Small intestine (tissue), 7 donors: ENCODE data around the gene DENND1C. TPM values are rescaled to one million over a fixed set of nuclear protein-coding genes. Genes with fewer than 3 reads are reported as not detected.
A peak's percentile ranks its signal among the peaks of the same experiment; 100 is the strongest.

Source experiments
- DNase-seq, 2 donors: peaks; one replicate each; pipeline versions ENCODE4 v3.0.0 to v3.0.0-alpha.2; 2013
- FAIRE-seq: peaks from 2 replicates; lab custom pipeline; 2012; peaks lifted over from hg19 to GRCh38; lab: Jason Lieb, UNC
- H3K27ac ChIP-seq, 3 donors: one replicate each; pipeline ENCODE4 v1.5.1; 2013; ENCODE audit warnings: low read length in 2 of 3, mild to moderate bottlenecking in 2 of 3, control low read depth in 1 of 3, inconsistent platforms in 1 of 3, low read depth in 1 of 3, moderate library complexity in 1 of 3
- H3K27me3 ChIP-seq, 3 donors: one replicate each; pipeline ENCODE4 v1.6.1; 2013; ENCODE audit warnings: low read length in 3 of 3, inconsistent platforms in 1 of 3; ENCODE audit not compliant: control insufficient read depth in 3 of 3, insufficient read depth in 3 of 3
- H3K36me3 ChIP-seq, 3 donors: one replicate each; pipeline ENCODE4 v1.6.1; 2013; ENCODE audit warnings: low read length in 3 of 3, inconsistent platforms in 1 of 3, low read depth in 1 of 3, mild to moderate bottlenecking in 1 of 3, moderate library complexity in 1 of 3; ENCODE audit not compliant: control insufficient read depth in 3 of 3, insufficient read depth in 2 of 3
- H3K4me1 ChIP-seq, 3 donors: one replicate each; pipeline ENCODE4 v1.6.1; 2013; ENCODE audit warnings: low read length in 2 of 3, inconsistent platforms in 1 of 3, low read depth in 1 of 3, mild to moderate bottlenecking in 1 of 3, moderate library complexity in 1 of 3; ENCODE audit not compliant: control insufficient read depth in 3 of 3, insufficient read depth in 2 of 3
- H3K4me3 ChIP-seq, 3 donors: one replicate each; pipeline ENCODE4 v1.5.1; 2013; ENCODE audit warnings: low read length in 3 of 3, control low read depth in 1 of 3, inconsistent platforms in 1 of 3, low read depth in 1 of 3, mild to moderate bottlenecking in 1 of 3, moderate library complexity in 1 of 3
- H3K9me3 ChIP-seq, 2 donors: one replicate each; pipeline ENCODE4 v1.6.1; 2013; ENCODE audit warnings: low read depth in 1 of 2, low read length in 1 of 2; ENCODE audit not compliant: control insufficient read depth in 2 of 2, insufficient read depth in 1 of 2
- WGBS, 3 donors: extraction: QIAGEN DNeasy Blood & Tissue Kit; methylation state at CpG; one replicate each; pipeline ENCODE4 v1.1.7; 2013; 5-methylcytosine and 5-hydroxymethylcytosine counted together
- polyA plus RNA-seq, 4 donors: library from polyadenylated mRNA; stranded (reverse) in 3 of 4; unstranded in 1 of 4; fragments of 200-250 nt in 3 of 4; fragments of 120-200 nt in 1 of 4; gene quantifications; one replicate each; pipeline versions ENCODE4 v1.2.1 to v1.2.3, GENCODE V29; 2013
- donor health status: healthy with polysubstance abuse.
- donor health status: control.
- donor health status: control.
- donor health status: Bipolar disorder and iron deficiency.
- donor health status: healthy.

DENND1C gene
- polyA plus RNA-seq, 4 donors = 4.0 to 48.7 (median 9.6) TPM

DNA sequence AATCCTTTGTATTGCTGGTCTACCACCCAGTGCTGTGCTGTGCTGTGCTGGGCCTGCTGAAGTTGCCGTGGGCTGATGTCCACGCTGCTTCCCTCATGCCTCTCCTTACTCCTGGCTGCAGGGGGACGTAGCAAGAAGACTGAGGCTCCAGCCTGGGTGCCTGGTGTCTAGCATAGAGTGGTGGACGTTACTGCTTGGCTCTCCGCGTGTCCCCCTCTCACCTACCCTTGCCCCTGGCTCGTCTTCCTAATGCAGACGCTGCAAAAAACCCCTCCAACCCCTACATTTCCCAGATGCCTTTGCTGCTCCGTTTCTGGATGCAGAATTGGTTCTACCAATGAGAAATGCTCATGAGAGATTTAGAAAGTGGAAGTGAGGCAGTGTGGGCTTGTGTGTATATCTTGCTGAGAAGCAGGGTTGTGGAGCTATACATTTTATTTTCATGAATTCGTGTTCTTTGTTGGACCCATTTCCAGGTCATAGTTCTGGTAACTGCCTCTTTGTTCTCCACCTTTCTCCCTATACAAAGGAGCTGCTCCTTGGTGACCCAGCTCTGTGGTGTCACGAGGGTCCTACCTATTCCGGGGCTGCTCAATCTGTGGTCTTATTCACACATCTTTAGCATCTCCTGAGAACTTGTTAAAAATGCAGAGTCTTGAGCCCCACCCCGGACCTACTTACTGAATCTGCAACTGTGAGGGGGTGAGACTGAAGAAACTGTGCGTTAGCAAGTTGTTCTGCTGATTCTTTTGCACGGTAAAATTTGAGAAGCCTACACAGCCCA lies 7.9 kb upstream of the DENND1C start:
- no peaks in the 10 kb centered on the region for H3K36me3 ChIP-seq
- peaks cover 0 to 6% of the 10 kb centered on the region in 2 donors for H3K9me3 ChIP-seq
- FAIRE-seq = no peak
- H3K27ac ChIP-seq = no peak overlapping the region
- peaks cover 0 to 2% (median 0%) of the 10 kb centered on the region in 3 donors for H3K27me3 ChIP-seq
- WGBS, 3 donors = 35 to 45% (median 38%) methylated on average over 15 of the region's 15 CpGs
- no peaks in the 10 kb centered on the region for H3K4me1 ChIP-seq
- H3K4me3 ChIP-seq = no peak overlapping the region
- no peak for DNase-seq

GRCh38 chr19:6484831-6485230 lies 3.2 kb upstream of the DENND1C start:
- no peak for FAIRE-seq
- no peak overlapping the region for H3K4me3 ChIP-seq
- no peak for DNase-seq
- 56 to 87% (median 76%) methylated on average over 7 of the region's 7 CpGs for WGBS, 3 donors
- H3K36me3 ChIP-seq = no peaks in the 10 kb centered on the region
- H3K27me3 ChIP-seq = no peaks in the 10 kb centered on the region
- no peak overlapping the region for H3K27ac ChIP-seq
- no peaks in the 10 kb centered on the region for H3K9me3 ChIP-seq
- H3K4me1 ChIP-seq = no peaks in the 10 kb centered on the region

DNA sequence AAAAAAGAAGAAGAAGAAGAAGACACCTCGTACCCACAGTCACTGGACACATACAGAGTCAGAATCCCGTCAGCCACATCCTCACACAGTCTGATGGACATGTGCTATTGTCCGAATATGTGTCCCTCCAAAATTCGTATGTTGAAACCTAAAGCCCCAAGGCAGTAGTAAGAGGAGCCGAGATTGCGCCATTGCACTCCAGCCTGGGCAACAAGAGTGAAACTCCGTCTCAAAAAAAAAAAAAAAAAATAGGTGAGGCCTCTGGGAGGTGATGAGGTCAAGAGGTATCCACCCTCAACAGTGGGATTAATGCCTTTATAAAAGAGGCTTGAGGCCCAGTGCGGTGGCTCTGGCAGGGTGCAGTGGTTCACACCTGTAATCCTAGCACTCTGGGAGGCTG lies 2.6 kb upstream of the DENND1C start:
- no peak for FAIRE-seq
- Histone ChIP-seq H3K4me3 (no peak overlapping the region), H3K4me1 (no peaks in the 10 kb centered on the region), H3K27ac (no peak overlapping the region), H3K9me3 (peaks cover 0 to under 1% of the 10 kb centered on the region in 2 donors), H3K27me3 (no peaks in the 10 kb centered on the region), H3K36me3 (no peaks in the 10 kb centered on the region)
- WGBS, 3 donors = 76 to 90% (median 78%) methylated on average over 8 of the region's 8 CpGs
- no peak for DNase-seq

DNA sequence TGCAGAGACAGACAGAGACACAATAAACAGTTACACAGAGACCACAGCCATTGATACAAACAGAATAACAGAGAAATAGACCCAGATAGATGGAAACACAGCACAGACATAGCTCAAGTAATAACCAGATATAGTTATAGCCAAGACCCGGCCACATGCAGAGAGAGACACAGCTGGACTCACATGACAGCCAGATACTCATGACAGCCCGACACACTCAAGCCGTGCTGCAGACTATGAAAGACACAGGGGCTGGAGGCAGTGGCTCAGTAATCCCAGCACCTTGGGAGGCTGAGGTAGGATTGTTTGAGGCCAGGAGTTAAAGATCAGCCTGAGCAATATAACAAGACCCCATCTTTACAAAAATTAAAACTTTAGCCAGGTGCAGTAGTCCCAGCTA lies 1.6 kb upstream of the DENND1C start:
- 58 to 62% (median 59%) methylated on average over 3 of the region's 3 CpGs for WGBS, 3 donors
- DNase-seq = no peak
- H3K9me3 ChIP-seq = peaks cover 0 to 8% of the 10 kb centered on the region in 2 donors
- no peak overlapping the region for H3K27ac ChIP-seq
- no peaks in the 10 kb centered on the region for H3K27me3 ChIP-seq
- no peaks in the 10 kb centered on the region for H3K36me3 ChIP-seq
- no peak for FAIRE-seq
- H3K4me3 ChIP-seq = no peak overlapping the region
- no peaks in the 10 kb centered on the region for H3K4me1 ChIP-seq

- no peaks in the 10 kb centered on the region for H3K27me3 ChIP-seq
- H3K27ac ChIP-seq = peak overlapping the region in 2 of 3 donors; percentile 67 to 82
- DNase-seq (no peak), FAIRE-seq (no peak)
- H3K36me3 ChIP-seq = no peaks in the 10 kb centered on the region
- no peak overlapping the region for H3K4me3 ChIP-seq
- H3K9me3 ChIP-seq = peaks cover 0 to 10% of the 10 kb centered on the region in 2 donors
- H3K4me1 ChIP-seq = no peaks in the 10 kb centered on the region
- WGBS, 3 donors = 88 to 94% (median 93%) methylated on average over 8 of the region's 8 CpGs
These were observed 728 bp upstream of the DENND1C start for GRCh38 chr19:6482343-6482686.

GRCh38 chr19:6480848-6481415 lies 655 bp downstream of the DENND1C start:
- Histone ChIP-seq H3K36me3 (no peaks in the 10 kb centered on the region), H3K9me3 (peaks cover 0 to 14% of the 10 kb centered on the region in 2 donors), H3K27ac (peak overlapping the region in 2 of 3 donors; percentile 24 to 82), H3K27me3 (no peaks in the 10 kb centered on the region), H3K4me3 (peak overlapping the region; percentile 18 to 43 (median 28)), H3K4me1 (peaks cover 0 to 12% (median 0%) of the 10 kb centered on the region in 3 donors)
- no peak for DNase-seq
- FAIRE-seq = no peak
- WGBS, 3 donors = 55 to 62% (median 58%) methylated on average over 10 of the region's 10 CpGs

- no peak for DNase-seq
- 66 to 85% (median 71%) methylated on average over 6 to 7 of the region's 7 CpGs for WGBS, 3 donors
- Histone ChIP-seq H3K36me3 (no peaks in the 10 kb centered on the region), H3K27me3 (peaks cover 0 to 2% (median 0%) of the 10 kb centered on the region in 3 donors), H3K9me3 (peaks cover 0 to 14% of the 10 kb centered on the region in 2 donors), H3K4me3 (no peak overlapping the region), H3K4me1 (peaks cover 0 to 21% (median 0%) of the 10 kb centered on the region in 3 donors), H3K27ac (no peak overlapping the region)
- FAIRE-seq = no peak
These were observed 1.7 kb downstream of the DENND1C start for GRCh38 chr19:6479836-6480398.

DNA sequence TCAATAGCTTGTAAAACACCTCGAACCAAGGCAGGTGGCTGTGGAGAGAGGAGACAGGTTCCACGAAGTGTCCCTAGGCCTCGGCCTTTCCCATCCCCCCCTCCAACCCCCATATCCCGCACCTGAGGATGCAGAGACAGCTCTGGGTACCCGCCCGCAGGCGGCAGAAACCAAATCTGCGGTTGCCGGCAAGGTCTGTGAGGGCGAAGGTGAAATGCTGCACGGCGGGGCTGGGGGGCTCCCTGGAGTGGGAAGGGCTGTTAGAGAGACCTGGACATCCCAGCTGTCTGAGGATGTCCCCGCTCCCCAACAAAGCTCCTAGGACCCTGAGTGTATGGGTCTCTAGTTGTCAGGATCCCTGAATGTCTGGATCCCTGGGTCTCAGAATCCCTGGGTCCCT lies 2.8 kb downstream of the DENND1C start:
- 79 to 88% (median 84%) methylated on average over 13 of the region's 13 CpGs for WGBS, 3 donors
- H3K4me1 ChIP-seq = peaks cover 0 to 26% (median 0%) of the 10 kb centered on the region in 3 donors
- DNase-seq = no peak

More for the DNA sequence above, 2.8 kb downstream of the DENND1C start:
- peaks cover 0 to 14% of the 10 kb centered on the region in 2 donors for H3K9me3 ChIP-seq
- FAIRE-seq = no peak
- H3K27ac ChIP-seq = no peak overlapping the region
- H3K36me3 ChIP-seq = no peaks in the 10 kb centered on the region
- no peak overlapping the region for H3K4me3 ChIP-seq
- H3K27me3 ChIP-seq = peaks cover 0 to 2% (median 0%) of the 10 kb centered on the region in 3 donors
